ENCODE results near the gene RNF34.

- TF ChIP-seq REST (IDR thresholded peaks at IDR 0.05; ENCODE audit: insufficient replicate concordance, low read depth) (no peak), CTCF (IDR thresholded peaks at IDR 0.05; ENCODE audit: insufficient read depth, low read length) (no peak), POLR2AphosphoS5 (IDR thresholded peaks at IDR 0.05; ENCODE audit: low read depth) (no peak), GABPA (IDR thresholded peaks at IDR 0.05; ENCODE audit: low read depth) (no peak), SPI1 (IDR thresholded peaks at IDR 0.05; ENCODE audit: borderline replicate concordance, low read depth) (no peak)
Measured at GRCh38 chr12:121452985-121453360, 53.1 kb downstream of the RNF34 start.
